Islet precursor cell (in vitro differentiated cells): ENCODE results near the gene SLC4A8.

Experiments
- DNase-seq: peaks from one replicate; pipeline ENCODE4 v3.0.0-alpha.2; 2018

The SLC4A8 gene

DNA sequence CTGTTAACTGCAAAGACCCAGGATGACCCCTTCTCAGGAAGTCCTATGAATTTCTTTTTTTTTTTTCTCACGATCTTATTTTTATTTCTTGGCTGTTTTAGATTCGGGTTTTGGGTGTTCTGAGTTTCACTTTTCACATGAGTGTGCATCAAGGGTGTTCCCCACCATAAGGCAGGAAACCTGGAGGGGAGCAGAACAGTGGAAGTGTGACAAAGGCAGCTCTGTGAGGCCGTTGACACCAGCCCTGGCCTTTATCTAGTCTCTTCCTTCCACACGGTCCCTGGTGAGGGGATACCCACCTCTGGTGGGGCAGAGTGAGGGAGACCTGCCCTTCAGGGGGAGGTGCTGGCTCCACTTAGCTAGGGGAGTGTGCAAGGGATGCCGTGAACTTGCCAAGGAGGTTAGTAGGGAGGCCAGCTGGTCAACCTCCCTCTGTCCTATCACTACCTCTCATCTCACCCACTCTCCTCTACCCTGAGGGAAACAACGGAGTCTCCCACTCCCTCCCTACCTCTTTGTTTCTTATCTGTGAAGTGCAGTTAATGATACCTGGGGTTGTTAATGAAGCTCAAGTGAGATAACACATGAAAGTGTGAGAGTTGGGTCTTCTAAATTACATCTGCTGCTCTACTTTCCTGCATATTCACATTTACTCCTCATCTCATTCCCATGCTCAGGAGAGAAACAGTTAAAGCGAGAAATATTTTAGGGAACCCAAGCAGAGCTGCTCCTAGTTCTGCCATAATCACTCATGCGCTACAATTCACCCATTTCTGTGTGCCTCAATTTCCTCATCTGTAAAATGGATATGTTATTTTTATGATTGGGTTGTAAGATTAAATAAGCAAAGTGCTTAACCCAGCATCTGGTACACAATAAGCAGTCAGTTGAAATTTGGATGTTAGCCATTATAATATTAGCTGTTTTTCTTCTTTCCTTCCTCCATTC lies 29.1 kb upstream of the SLC4A8 start:
- peak; percentile 73 for DNase-seq

GRCh38 chr12:51397670-51398069 lies 27.0 kb upstream of the SLC4A8 start:
- DNase-seq: peak; percentile 21

DNA sequence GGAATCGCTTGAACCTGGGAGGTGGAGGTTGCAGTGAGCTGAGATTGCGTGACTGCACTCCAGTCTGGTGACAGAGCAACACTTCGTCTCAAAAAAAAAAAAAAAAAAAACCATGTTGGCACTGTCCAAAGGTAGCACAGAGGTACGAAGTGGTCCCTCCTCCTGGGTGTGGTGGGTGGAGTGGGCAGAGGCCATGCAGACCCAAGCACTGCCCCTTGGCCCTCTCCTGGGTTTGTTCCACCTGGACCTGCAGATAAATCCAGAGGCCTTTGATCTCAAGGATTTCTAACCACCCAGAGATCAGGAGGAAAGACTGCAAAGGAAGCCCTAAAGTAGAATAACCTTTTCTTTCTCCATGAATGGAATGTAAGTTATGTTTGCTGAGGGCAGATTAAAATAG lies 24.7 kb upstream of the SLC4A8 start:
- DNase-seq: peak; percentile 30

GRCh38 chr12:51401020-51401419 lies 23.6 kb upstream of the SLC4A8 start:
- DNase-seq: peak; percentile 45

GRCh38 chr12:51401486-51401885 lies 23.1 kb upstream of the SLC4A8 start:
- no peak for DNase-seq

GRCh38 chr12:51401900-51402299 lies 22.7 kb upstream of the SLC4A8 start:
- peak; percentile 19 for DNase-seq

DNA sequence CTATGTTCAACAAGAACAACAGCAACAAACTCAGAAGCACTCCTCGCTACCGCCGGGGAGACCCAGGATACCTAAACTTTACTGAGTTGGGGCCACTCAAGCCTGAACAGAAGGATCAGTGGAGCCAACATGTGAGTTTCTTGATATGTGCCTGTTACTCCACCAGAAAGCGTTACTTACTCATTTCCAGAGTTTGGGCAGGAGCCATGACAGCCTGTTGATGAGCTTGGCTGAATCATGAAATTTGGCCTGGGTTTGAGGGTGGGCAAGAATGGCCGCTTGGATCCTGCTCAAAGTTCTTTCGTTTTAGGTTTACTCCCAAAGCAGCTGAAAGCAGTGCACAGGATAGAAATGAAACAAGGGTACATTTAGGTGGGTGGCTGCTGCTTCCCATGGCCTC lies 21.5 kb upstream of the SLC4A8 start:
- DNase-seq: peak; percentile 45

DNA sequence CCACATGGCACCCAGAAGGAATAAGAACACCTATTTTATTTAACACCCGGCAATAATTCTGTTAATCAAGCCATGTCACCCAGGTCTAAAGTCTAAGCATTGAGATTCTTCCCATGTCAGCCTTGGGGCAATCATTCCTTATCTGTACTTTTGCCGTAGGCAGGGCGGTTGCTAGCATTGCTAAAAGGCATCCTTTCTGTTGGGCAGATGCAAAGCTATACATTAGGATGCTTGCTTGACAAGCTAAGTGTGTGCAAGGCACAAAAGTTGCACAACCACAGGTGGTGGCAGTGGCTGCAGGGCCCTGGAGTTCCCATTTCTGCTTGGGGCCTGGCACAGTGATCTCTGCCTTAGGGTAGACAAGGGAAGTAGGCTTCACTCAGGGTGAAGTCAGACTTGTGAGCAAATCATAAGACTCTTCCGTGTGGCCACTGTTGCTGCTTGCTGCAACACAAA lies 20.9 kb upstream of the SLC4A8 start:
- peak; percentile 62 for DNase-seq

DNA sequence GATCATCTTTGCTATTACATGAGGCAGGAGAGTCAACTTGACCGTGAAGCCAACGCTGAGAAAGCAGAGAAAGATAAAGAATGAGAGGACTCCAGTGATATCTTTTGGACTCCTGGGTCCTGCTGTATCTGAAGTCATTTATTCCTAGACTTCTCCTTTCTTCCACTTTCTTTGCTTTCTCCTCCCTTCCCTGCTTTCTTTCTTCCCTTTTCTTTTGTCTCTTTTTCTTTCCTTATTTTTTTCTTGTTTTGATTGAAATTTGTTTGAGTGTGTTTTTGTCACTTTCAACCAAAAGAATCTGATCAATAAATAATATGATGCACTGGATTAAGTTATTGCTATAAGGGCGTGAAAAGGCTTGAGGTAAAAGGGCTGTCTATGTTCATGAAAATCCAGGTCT lies 20.0 kb upstream of the SLC4A8 start:
- DNase-seq: peak; percentile 7

DNA sequence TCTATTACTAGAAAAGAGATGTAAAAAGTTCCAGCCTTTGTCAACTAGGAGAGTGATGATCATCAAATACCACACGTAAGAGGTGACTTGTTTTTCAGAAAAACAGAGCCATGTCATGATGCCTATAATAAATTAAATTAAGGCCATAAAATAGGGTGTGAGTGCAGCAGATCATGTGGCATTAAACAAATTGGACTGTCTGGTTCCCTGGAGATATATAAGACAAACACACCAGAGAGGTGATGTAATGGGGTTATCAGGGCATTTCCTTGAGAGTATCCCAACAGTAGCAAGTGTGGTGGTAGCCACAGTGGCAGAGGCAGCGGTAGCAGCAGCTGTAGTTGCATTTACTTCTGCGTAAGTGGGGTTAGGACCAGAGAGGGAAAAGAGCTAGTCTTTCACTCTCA lies 18.8 kb upstream of the SLC4A8 start:
- peak; percentile 37 for DNase-seq

DNA sequence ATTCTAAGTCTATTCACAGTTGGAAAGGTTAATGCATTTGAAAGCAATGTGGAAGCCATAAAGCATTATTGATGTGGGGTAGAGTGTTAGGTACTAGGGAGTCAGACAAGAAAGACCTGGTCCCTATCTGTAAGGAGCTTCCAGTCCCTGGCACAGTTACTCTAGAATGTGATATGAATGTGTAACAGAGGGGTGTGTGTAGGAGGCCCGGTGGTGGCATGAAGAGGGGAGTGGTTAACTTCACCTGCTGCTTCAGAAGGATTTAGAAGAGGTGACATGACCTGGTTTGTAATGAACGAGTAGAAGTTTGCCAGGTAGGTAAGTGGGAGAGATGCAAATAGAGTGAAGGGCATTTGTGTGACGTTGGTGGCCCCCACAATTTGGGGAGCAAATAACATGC lies 18.3 kb upstream of the SLC4A8 start:
- peak; percentile 48 for DNase-seq

DNA sequence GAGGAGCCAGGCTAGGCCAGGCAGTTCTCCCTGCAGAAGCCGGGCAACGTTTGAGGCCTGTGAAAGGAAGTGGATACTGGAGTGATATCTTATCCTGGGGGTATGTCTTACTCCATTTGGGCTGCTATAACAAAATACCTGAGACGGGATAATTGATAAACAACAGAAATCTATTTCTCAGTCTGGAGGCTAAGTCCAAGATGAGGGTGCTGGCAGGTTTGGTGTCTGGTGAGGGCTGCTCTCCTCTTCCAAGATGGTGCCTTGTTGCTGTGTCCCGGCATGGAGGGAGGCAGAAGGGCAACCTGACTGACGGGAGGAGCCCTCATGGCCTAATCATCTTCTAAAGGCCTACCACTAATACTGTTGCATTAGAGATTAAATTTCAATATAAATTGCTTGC lies 17.8 kb upstream of the SLC4A8 start:
- no peak for DNase-seq

GRCh38 chr12:51407604-51408003 lies 17.0 kb upstream of the SLC4A8 start:
- peak; percentile 50 for DNase-seq

GRCh38 chr12:51409846-51410245 lies 14.8 kb upstream of the SLC4A8 start:
- peak; percentile 95 for DNase-seq

- no peak for DNase-seq
These were observed 11.5 kb upstream of the SLC4A8 start for GRCh38 chr12:51413149-51413548.

GRCh38 chr12:51413791-51414190 lies 10.8 kb upstream of the SLC4A8 start:
- no peak for DNase-seq

DNA sequence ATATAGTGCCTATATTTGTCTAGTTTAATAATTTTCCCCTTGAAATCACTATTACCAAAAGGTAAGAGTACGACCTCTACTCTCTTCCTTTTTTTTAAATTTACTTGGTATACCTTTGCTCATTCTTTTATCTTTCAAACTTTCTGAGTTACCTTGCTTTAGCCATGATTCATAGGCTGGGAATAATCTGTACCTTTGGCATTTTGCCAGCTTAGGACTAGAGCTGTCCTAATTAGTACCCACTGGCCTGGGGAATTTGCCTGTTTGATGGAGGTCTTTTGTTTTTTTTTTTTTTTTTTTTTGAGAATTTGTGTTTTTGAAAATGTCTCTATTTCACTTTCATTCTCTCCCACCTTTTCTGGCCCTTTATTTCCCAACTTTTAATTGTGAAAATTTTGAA lies 8.7 kb upstream of the SLC4A8 start:
- no peak for DNase-seq

GRCh38 chr12:51417826-51418225 lies 6.8 kb upstream of the SLC4A8 start:
- peak; percentile 75 for DNase-seq

- DNase-seq: peak; percentile 72
These were observed 5.0 kb upstream of the SLC4A8 start for GRCh38 chr12:51419425-51420193.

- peak; percentile 93 for DNase-seq
These were observed 3.3 kb upstream of the SLC4A8 start for GRCh38 chr12:51421266-51421884.

DNA sequence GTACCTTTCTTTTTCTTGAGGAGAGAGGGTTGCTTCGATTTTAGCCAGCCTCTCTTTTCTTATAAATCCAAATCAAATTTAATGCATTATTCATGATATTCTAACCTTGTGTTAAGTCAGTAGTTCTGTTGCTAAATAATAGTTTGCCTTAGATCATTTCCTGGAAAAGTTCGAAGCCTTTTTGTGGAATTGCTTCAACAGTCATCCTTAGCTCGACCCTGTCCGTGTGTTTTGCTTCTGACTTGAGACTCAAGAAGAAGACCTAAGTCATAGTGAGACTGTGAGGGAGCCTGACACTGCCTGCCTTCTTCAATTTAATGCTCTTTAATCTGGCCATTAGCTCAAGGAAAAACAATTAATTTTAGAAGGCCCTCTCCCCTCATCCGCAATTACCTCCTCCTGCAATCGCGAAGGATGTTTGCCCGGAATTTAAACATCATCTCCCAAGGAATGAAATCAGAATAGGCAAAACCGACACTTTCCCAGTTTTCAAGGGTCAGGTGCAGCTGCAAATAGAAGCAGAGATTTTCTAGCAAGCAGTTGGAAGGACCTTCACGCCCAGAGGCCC lies 453 bp upstream of the SLC4A8 start:
- no peak for DNase-seq

GRCh38 chr12:51428256-51428655 lies 3.6 kb downstream of the SLC4A8 start:
- no peak for DNase-seq

- no peak for DNase-seq
These were observed 5.1 kb downstream of the SLC4A8 start for GRCh38 chr12:51429700-51430099.
